GM23338 (cell line): ENCODE results near the gene SORL1. TPM values are rescaled to one million over a fixed set of nuclear protein-coding genes. Genes with fewer than 3 reads are reported as not detected.

ENCODE experiments used
- EZH2 ChIP-seq: fragments of 200-600 bp; sonication (generic); IDR thresholded peaks from one replicate; pipeline ENCODE4 v1.8.0; 2017; ENCODE audit warnings: antibody characterized with exemption, mild to moderate bottlenecking, low read depth; ENCODE audit not compliant: unreplicated experiment
- EZH2phosphoT487 ChIP-seq: fragments of 200-600 bp; sonication (generic); IDR thresholded peaks from one replicate; pipeline ENCODE4 v1.8.1; 2018; ENCODE audit warnings: antibody characterized with exemption; ENCODE audit not compliant: unreplicated experiment
- JUNB ChIP-seq: IDR thresholded peaks from one replicate; pipeline ENCODE4 v1.6.1; 2016; ENCODE audit warnings: antibody characterized with exemption; ENCODE audit not compliant: unreplicated experiment
- NANOG ChIP-seq: IDR thresholded peaks from 2 replicates; pipeline ENCODE4 v1.6.1; 2016; ENCODE audit warnings: antibody characterized with exemption, borderline replicate concordance
- STAT1 ChIP-seq: IDR thresholded peaks from one replicate; pipeline ENCODE4 v1.6.1; 2016; ENCODE audit warnings: antibody characterized with exemption; ENCODE audit not compliant: unreplicated experiment
- ZNF114 ChIP-seq: fragments of 250-450 bp; sonication (Bioruptor Pico); IDR thresholded peaks from 2 replicates; pipeline ENCODE4 v1.5.0; 2020; ENCODE audit warnings: mild to moderate bottlenecking, moderate library complexity
- ZNF331 ChIP-seq: fragments of 250-450 bp; sonication (Bioruptor Pico); IDR thresholded peaks from 2 replicates; pipeline ENCODE4 v1.5.0; 2020; ENCODE audit warnings: low read depth, mild to moderate bottlenecking, moderate library complexity
- ZNF462 ChIP-seq: fragments of 250-450 bp; sonication (Bioruptor Pico); IDR thresholded peaks from 2 replicates; pipeline ENCODE4 v1.5.0; 2020; ENCODE audit warnings: mild to moderate bottlenecking, moderate library complexity
- polyA plus RNA-seq: library from polyadenylated mRNA; unstranded; fragments of >200 nt; fragmentation: Nextera tagmentation; extraction: Ambion mirVana; gene quantifications from 2 replicates; pipeline ENCODE4 v1.2.1, GENCODE V29; 2016
- total RNA-seq: library from RNA; depleted of rRNA; stranded (reverse); fragments of >200 nt; shearing (Covaris generic); gene quantifications from 2 replicates; pipeline ENCODE4 v1.2.3, GENCODE V29; 2014
- TF ChIP-seq, protein P1 (sequence below): IDR thresholded peaks from one replicate; pipeline ENCODE4 v1.6.1; 2018; ENCODE audit warnings: antibody characterized with exemption; ENCODE audit not compliant: unreplicated experiment

The SORL1 gene
- total and polyA plus RNA-seq, 2 experiments from 2014 or later = 23.0 to 78.8 TPM

- TF ChIP-seq ZNF462 (CRISPR knock-in tag) = no peak
- TF ChIP-seq STAT1 = no peak
- TF ChIP-seq NANOG = no peak
- TF ChIP-seq ZNF114 (CRISPR knock-in tag) = no peak
- no peak for TF ChIP-seq ZNF331 (CRISPR knock-in tag)
- no peak for TF ChIP-seq JUNB
- no peak for TF ChIP-seq EZH2
- TF ChIP-seq EZH2phosphoT487 = no peak
- TF ChIP-seq, protein P1, sequence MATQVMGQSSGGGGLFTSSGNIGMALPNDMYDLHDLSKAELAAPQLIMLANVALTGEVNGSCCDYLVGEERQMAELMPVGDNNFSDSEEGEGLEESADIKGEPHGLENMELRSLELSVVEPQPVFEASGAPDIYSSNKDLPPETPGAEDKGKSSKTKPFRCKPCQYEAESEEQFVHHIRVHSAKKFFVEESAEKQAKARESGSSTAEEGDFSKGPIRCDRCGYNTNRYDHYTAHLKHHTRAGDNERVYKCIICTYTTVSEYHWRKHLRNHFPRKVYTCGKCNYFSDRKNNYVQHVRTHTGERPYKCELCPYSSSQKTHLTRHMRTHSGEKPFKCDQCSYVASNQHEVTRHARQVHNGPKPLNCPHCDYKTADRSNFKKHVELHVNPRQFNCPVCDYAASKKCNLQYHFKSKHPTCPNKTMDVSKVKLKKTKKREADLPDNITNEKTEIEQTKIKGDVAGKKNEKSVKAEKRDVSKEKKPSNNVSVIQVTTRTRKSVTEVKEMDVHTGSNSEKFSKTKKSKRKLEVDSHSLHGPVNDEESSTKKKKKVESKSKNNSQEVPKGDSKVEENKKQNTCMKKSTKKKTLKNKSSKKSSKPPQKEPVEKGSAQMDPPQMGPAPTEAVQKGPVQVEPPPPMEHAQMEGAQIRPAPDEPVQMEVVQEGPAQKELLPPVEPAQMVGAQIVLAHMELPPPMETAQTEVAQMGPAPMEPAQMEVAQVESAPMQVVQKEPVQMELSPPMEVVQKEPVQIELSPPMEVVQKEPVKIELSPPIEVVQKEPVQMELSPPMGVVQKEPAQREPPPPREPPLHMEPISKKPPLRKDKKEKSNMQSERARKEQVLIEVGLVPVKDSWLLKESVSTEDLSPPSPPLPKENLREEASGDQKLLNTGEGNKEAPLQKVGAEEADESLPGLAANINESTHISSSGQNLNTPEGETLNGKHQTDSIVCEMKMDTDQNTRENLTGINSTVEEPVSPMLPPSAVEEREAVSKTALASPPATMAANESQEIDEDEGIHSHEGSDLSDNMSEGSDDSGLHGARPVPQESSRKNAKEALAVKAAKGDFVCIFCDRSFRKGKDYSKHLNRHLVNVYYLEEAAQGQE = no peak
These were observed 123.3 kb downstream of the SORL1 start (continued) for GRCh38 chr11:121575250-121575962.
